WTC11 (cell line): ENCODE results near the gene MGST1. TPM values are rescaled to one million over a fixed set of nuclear protein-coding genes. Genes with fewer than 3 reads are reported as not detected.
A peak's percentile ranks its signal among the peaks of the same experiment; 100 is the strongest.

Experiments used
- ATAC-seq: fragments of 200-7000 bp; cut with Tn5 transposase; 2 replicates; pipeline ENCODE4 v1.10.0; 2021; ENCODE audit warnings: mild to moderate bottlenecking, moderate library complexity
- CTCF ChIA-PET: fragments of 300-600 bp; sonication (Branson Sonifier 250); formaldehyde crosslinking; loops from one replicate; lab custom pipeline; 2021; ENCODE audit warnings: antibody characterized with exemption; lab: Charles Lee
- POLR2A ChIA-PET: fragments of 350-600 bp; sonication (Branson Sonifier 250); formaldehyde crosslinking; loops from one replicate; lab custom pipeline; 2021; ENCODE audit warnings: antibody characterized with exemption; lab: Charles Lee
- DNase-seq: peaks from one replicate; pipeline ENCODE4 v3.0.0; 2021; ENCODE audit warnings: low spot score
- H3K27ac Mint-ChIP-seq: 2 replicates; pipeline ENCODE4 v1.8.0; 2021; ENCODE audit warnings: mixed read lengths
- H3K27me3 Mint-ChIP-seq: 2 replicates; pipeline ENCODE4 v1.8.0; 2021; ENCODE audit warnings: low read depth, mild to moderate bottlenecking, moderate library complexity, mixed read lengths
- H3K36me3 Mint-ChIP-seq: 2 replicates; pipeline ENCODE4 v1.8.0; 2021; ENCODE audit warnings: mixed read lengths
- H3K4me1 Mint-ChIP-seq: 2 replicates; pipeline ENCODE4 v1.8.0; 2022; ENCODE audit warnings: mixed read lengths
- H3K4me3 Mint-ChIP-seq: 2 replicates; pipeline ENCODE4 v1.8.0; 2021; ENCODE audit warnings: mild to moderate bottlenecking, moderate library complexity, mixed read lengths
- H3K9me3 Mint-ChIP-seq: 2 replicates; pipeline ENCODE4 v1.8.0; 2021; ENCODE audit warnings: mixed read lengths
- ATF1 ChIP-seq: sonication (generic); formaldehyde crosslinking; IDR thresholded peaks from 2 replicates; pipeline ENCODE4 v1.8.1; 2023; ENCODE audit warnings: mild to moderate bottlenecking, moderate library complexity, missing genetic modification reagents
- ESRRA ChIP-seq: sonication (generic); formaldehyde crosslinking; IDR thresholded peaks from 2 replicates; pipeline ENCODE4 v1.8.1; 2022; ENCODE audit warnings: mild to moderate bottlenecking, missing genetic modification reagents, borderline replicate concordance
- ETV6 ChIP-seq: sonication (generic); formaldehyde crosslinking; IDR thresholded peaks from 2 replicates; pipeline ENCODE4 v1.8.1; 2022; ENCODE audit warnings: mild to moderate bottlenecking, missing genetic modification reagents
- GRHL2 ChIP-seq: fragments of 250-450 bp; sonication (Bioruptor Pico); IDR thresholded peaks from 2 replicates; pipeline ENCODE4 v1.8.0; 2022; ENCODE audit warnings: mild to moderate bottlenecking, moderate library complexity; ENCODE audit not compliant: insufficient replicate concordance, severe bottlenecking
- IRF1 ChIP-seq: sonication (generic); formaldehyde crosslinking; IDR thresholded peaks from 2 replicates; pipeline ENCODE4 v1.8.0; 2023; ENCODE audit warnings: missing genetic modification reagents
- IRF2 ChIP-seq: sonication (generic); formaldehyde crosslinking; IDR thresholded peaks from 2 replicates; pipeline ENCODE4 v1.8.0; 2022; ENCODE audit warnings: low read depth, missing genetic modification reagents, borderline replicate concordance
- MXD4 ChIP-seq: fragments of 250-450 bp; sonication (Bioruptor Pico); IDR thresholded peaks from 2 replicates; pipeline ENCODE4 v1.8.0; 2021; ENCODE audit warnings: mild to moderate bottlenecking, moderate library complexity, borderline replicate concordance
- SMAD4 ChIP-seq: sonication (generic); formaldehyde crosslinking; IDR thresholded peaks from 2 replicates; pipeline ENCODE4 v1.8.0; 2022; ENCODE audit warnings: mild to moderate bottlenecking, missing genetic modification reagents
- STAT6 ChIP-seq: sonication (generic); formaldehyde crosslinking; conservative IDR thresholded peaks from 2 replicates; pipeline ENCODE4 v1.8.1; 2023; ENCODE audit warnings: mild to moderate bottlenecking, low read depth, missing genetic modification reagents, moderate library complexity
- USF1 ChIP-seq: sonication (generic); formaldehyde crosslinking; IDR thresholded peaks from 2 replicates; pipeline ENCODE4 v1.8.0; 2022; ENCODE audit warnings: mild to moderate bottlenecking, missing genetic modification reagents
- ZBTB21 ChIP-seq: sonication (generic); formaldehyde crosslinking; IDR thresholded peaks from 2 replicates; pipeline ENCODE4 v1.8.1; 2023; ENCODE audit warnings: mild to moderate bottlenecking, missing genetic modification reagents, borderline replicate concordance
- ZNF138 ChIP-seq: sonication (generic); formaldehyde crosslinking; conservative IDR thresholded peaks from 2 replicates; pipeline ENCODE4 v1.8.1; 2022; ENCODE audit warnings: mild to moderate bottlenecking, moderate library complexity, missing genetic modification reagents
- ZNF219 ChIP-seq: sonication (generic); formaldehyde crosslinking; IDR thresholded peaks from 2 replicates; pipeline ENCODE4 v1.8.0; 2023; ENCODE audit warnings: missing genetic modification reagents, mild to moderate bottlenecking, borderline replicate concordance
- ZNF232 ChIP-seq: sonication (generic); formaldehyde crosslinking; IDR thresholded peaks from 2 replicates; pipeline ENCODE4 v1.8.0; 2022; ENCODE audit warnings: mild to moderate bottlenecking, missing genetic modification reagents
- total RNA-seq: library from RNA; stranded (reverse); gene quantifications from 3 replicates; pipeline ENCODE4 v1.2.3, GENCODE V29; 2021
- TF ChIP-seq, protein P1 (sequence below): sonication (generic); formaldehyde crosslinking; IDR thresholded peaks from 2 replicates; pipeline ENCODE4 v1.8.1; 2022; ENCODE audit warnings: mild to moderate bottlenecking, missing genetic modification reagents, moderate library complexity, borderline replicate concordance
- TF ChIP-seq, protein P2 (sequence below): sonication (generic); formaldehyde crosslinking; conservative IDR thresholded peaks from 2 replicates; pipeline ENCODE4 v1.8.1; 2022; ENCODE audit warnings: mild to moderate bottlenecking, missing genetic modification reagents
- TF ChIP-seq, protein P3 (sequence below): sonication (generic); formaldehyde crosslinking; IDR thresholded peaks from 2 replicates; pipeline ENCODE4 v1.8.1; 2022; ENCODE audit warnings: low read depth, mild to moderate bottlenecking, moderate library complexity, missing genetic modification reagents, borderline replicate concordance

MGST1 gene
- total RNA-seq, 1 experiment from 2014 or later = 285 TPM

DNA sequence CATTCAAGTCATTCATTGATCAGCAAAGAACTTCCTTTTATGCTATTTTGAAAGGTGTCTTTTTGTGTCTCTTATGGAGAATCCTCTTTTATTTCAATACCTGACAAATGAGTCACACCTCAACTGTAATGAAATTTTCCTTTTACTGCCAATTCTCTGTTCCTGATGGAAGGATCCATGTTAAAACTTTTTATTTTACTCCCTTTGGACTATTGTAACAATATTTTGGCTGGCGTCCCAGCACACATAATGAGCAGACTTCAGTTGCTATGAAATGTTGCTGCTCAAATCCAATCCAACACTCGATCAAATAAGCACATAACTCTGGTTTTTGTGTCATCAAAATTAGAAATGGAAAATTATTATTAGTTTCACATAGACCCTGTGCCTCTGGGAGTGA lies 48.0 kb upstream of the MGST1 start (continued):
- TF ChIP-seq GRHL2 = no peak

DNA sequence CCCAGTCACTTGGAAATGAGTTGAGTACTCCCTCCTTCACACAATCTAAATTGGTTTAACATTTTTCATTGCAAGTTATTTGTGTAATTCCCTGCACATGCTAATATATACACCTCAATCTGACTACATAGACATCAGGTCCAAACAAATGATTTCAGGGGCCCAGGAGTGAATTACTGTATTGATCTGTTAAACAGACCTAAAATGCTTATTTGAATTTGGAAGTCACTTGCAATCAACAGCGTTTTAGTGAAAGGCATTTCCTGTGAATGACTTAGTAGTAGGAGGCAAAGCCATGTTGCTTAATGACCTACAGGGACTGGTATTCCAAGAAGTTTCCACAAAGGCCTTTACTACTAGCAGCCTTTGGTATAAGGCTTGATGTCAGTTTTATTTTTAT lies 47.3 kb upstream of the MGST1 start:
- ChIA-PET CTCF (no interaction called here), POLR2A (no interaction called here)
- TF ChIP-seq IRF1 (CRISPR knock-in tag) = no peak
- TF ChIP-seq MXD4 (CRISPR knock-in tag) = no peak
- no peak for TF ChIP-seq SMAD4 (CRISPR knock-in tag)
- TF ChIP-seq IRF2 (CRISPR knock-in tag) = no peak
- TF ChIP-seq, protein P1, sequence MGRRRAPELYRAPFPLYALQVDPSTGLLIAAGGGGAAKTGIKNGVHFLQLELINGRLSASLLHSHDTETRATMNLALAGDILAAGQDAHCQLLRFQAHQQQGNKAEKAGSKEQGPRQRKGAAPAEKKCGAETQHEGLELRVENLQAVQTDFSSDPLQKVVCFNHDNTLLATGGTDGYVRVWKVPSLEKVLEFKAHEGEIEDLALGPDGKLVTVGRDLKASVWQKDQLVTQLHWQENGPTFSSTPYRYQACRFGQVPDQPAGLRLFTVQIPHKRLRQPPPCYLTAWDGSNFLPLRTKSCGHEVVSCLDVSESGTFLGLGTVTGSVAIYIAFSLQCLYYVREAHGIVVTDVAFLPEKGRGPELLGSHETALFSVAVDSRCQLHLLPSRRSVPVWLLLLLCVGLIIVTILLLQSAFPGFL = no peak
- TF ChIP-seq, protein P2, sequence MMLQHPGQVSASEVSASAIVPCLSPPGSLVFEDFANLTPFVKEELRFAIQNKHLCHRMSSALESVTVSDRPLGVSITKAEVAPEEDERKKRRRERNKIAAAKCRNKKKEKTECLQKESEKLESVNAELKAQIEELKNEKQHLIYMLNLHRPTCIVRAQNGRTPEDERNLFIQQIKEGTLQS (CRISPR knock-in tag) = no peak
- no peak for TF ChIP-seq ESRRA (CRISPR knock-in tag)
- no peak for TF ChIP-seq ATF1 (CRISPR knock-in tag)
- TF ChIP-seq USF1 = no peak
- no peak for TF ChIP-seq ZNF138 (CRISPR knock-in tag)
- no peak for TF ChIP-seq ZNF219
- no peak for TF ChIP-seq ZNF232 (CRISPR knock-in tag)
- TF ChIP-seq STAT6 (CRISPR knock-in tag) = no peak
- TF ChIP-seq, protein P3, sequence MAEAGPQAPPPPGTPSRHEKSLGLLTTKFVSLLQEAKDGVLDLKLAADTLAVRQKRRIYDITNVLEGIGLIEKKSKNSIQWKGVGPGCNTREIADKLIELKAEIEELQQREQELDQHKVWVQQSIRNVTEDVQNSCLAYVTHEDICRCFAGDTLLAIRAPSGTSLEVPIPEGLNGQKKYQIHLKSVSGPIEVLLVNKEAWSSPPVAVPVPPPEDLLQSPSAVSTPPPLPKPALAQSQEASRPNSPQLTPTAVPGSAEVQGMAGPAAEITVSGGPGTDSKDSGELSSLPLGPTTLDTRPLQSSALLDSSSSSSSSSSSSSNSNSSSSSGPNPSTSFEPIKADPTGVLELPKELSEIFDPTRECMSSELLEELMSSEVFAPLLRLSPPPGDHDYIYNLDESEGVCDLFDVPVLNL (CRISPR knock-in tag) = no peak
- TF ChIP-seq ZBTB21 (CRISPR knock-in tag) = no peak
- H3K27me3 Mint-ChIP-seq = no peaks in the 10 kb centered on the region
- DNase-seq = no peak
- H3K9me3 Mint-ChIP-seq = no peaks in the 10 kb centered on the region
- H3K27ac Mint-ChIP-seq = peak overlapping the region; percentile 75
- H3K4me1 Mint-ChIP-seq = peaks cover 12% of the 10 kb centered on the region
- H3K36me3 Mint-ChIP-seq = no peaks in the 10 kb centered on the region
- peak; percentile 63 for ATAC-seq
- no peak overlapping the region for H3K4me3 Mint-ChIP-seq

- peaks cover 12% of the 10 kb centered on the region for H3K4me1 Mint-ChIP-seq
- ChIA-PET POLR2A (no interaction called here), CTCF (no interaction called here)
- H3K27ac Mint-ChIP-seq = no peak overlapping the region
- ATAC-seq (no peak), DNase-seq (no peak)
- no peak for TF ChIP-seq ETV6 (CRISPR knock-in tag)
- no peaks in the 10 kb centered on the region for H3K36me3 Mint-ChIP-seq
- H3K27me3 Mint-ChIP-seq = no peaks in the 10 kb centered on the region
- H3K9me3 Mint-ChIP-seq = no peaks in the 10 kb centered on the region
- H3K4me3 Mint-ChIP-seq = no peak overlapping the region
These were observed 46.7 kb upstream of the MGST1 start for GRCh38 chr12:16300736-16301135.
